HEK293 (cell line): ENCODE data around the gene GGA3.

Source experiments
- AEBP2 ChIP-seq: fragments of 450-650 bp; formaldehyde crosslinking; IDR thresholded peaks from 2 replicates; pipeline ENCODE4 v1.5.1; 2016; ENCODE audit warnings: missing biosample characterization, missing genetic modification characterization, borderline replicate concordance
- GLI4 ChIP-seq: fragments of 450-650 bp; formaldehyde crosslinking; IDR thresholded peaks from 2 replicates; pipeline ENCODE4 v1.5.1; 2016; ENCODE audit warnings: missing biosample characterization, missing genetic modification characterization
- GLIS2 ChIP-seq: fragments of 450-650 bp; formaldehyde crosslinking; IDR thresholded peaks from 2 replicates; pipeline ENCODE4 v1.5.1; 2016; ENCODE audit warnings: missing biosample characterization, missing genetic modification characterization
- KLF1 ChIP-seq: fragments of 450-650 bp; formaldehyde crosslinking; IDR thresholded peaks from 2 replicates; pipeline ENCODE4 v1.5.1; 2016; ENCODE audit warnings: missing biosample characterization, missing genetic modification characterization
- KLF10 ChIP-seq: fragments of 450-650 bp; IDR thresholded peaks from 2 replicates; pipeline ENCODE4 v1.5.1; 2018; ENCODE audit warnings: missing biosample characterization, mild to moderate bottlenecking, missing genetic modification characterization
- KLF9 ChIP-seq: fragments of 450-650 bp; formaldehyde crosslinking; IDR thresholded peaks from 2 replicates; pipeline ENCODE4 v1.5.1; 2016; ENCODE audit warnings: missing biosample characterization, missing genetic modification characterization, low read depth
- MZF1 ChIP-seq: fragments of 450-650 bp; formaldehyde crosslinking; IDR thresholded peaks from 2 replicates; pipeline ENCODE4 v1.5.1; 2017; ENCODE audit warnings: missing biosample characterization, missing genetic modification characterization, borderline replicate concordance
- SALL2 ChIP-seq: fragments of 450-650 bp; formaldehyde crosslinking; IDR thresholded peaks from 2 replicates; pipeline ENCODE4 v1.5.0; 2017; ENCODE audit warnings: missing biosample characterization, mild to moderate bottlenecking, missing genetic modification characterization, borderline replicate concordance
- SCRT2 ChIP-seq: fragments of 450-650 bp; formaldehyde crosslinking; IDR thresholded peaks from 2 replicates; pipeline ENCODE4 v1.5.1; 2016; ENCODE audit warnings: missing biosample characterization, missing genetic modification characterization
- TRIM28 ChIP-seq: IDR thresholded peaks from 2 replicates; pipeline ENCODE4 v1.6.1; 2011; ENCODE audit warnings: low read length, control low read depth, borderline replicate concordance
- YY2 ChIP-seq: fragments of 450-650 bp; formaldehyde crosslinking; IDR thresholded peaks from 2 replicates; pipeline ENCODE4 v1.5.1; 2016; ENCODE audit warnings: missing biosample characterization, missing genetic modification characterization
- ZBTB21 ChIP-seq: fragments of 450-650 bp; formaldehyde crosslinking; IDR thresholded peaks from 2 replicates; pipeline ENCODE4 v1.5.1; 2017; ENCODE audit warnings: missing biosample characterization, missing genetic modification characterization
- ZBTB26 ChIP-seq: fragments of 450-650 bp; formaldehyde crosslinking; optimal IDR thresholded peaks from 2 replicates; pipeline ENCODE3; 2016; ENCODE audit warnings: missing biosample characterization, mild to moderate bottlenecking, missing genetic modification characterization
- ZBTB49 ChIP-seq: fragments of 450-650 bp; formaldehyde crosslinking; IDR thresholded peaks from 2 replicates; pipeline ENCODE4 v1.5.1; 2016; ENCODE audit warnings: missing biosample characterization, missing genetic modification characterization, low read depth
- ZBTB8A ChIP-seq: fragments of 450-650 bp; formaldehyde crosslinking; IDR thresholded peaks from 2 replicates; pipeline ENCODE4 v1.5.1; 2016; ENCODE audit warnings: missing biosample characterization, missing genetic modification characterization
- ZFP3 ChIP-seq: fragments of 450-650 bp; formaldehyde crosslinking; IDR thresholded peaks from 2 replicates; pipeline ENCODE4 v1.5.1; 2016; ENCODE audit warnings: low read depth, missing biosample characterization, missing genetic modification characterization
- ZFP37 ChIP-seq: fragments of 450-650 bp; formaldehyde crosslinking; IDR thresholded peaks from 2 replicates; pipeline ENCODE4 v1.5.1; 2016; ENCODE audit warnings: missing biosample characterization, missing genetic modification characterization
- ZNF239 ChIP-seq: fragments of 450-650 bp; formaldehyde crosslinking; IDR thresholded peaks from 2 replicates; pipeline ENCODE4 v1.5.1; 2016; ENCODE audit warnings: missing biosample characterization, missing genetic modification characterization
- ZNF26 ChIP-seq: fragments of 450-650 bp; formaldehyde crosslinking; IDR thresholded peaks from 2 replicates; pipeline ENCODE4 v1.5.1; 2016; ENCODE audit warnings: missing biosample characterization, missing genetic modification characterization
- ZNF324 ChIP-seq: fragments of 450-650 bp; formaldehyde crosslinking; IDR thresholded peaks from 2 replicates; pipeline ENCODE4 v1.5.1; 2016; ENCODE audit warnings: missing biosample characterization, missing genetic modification characterization
- ZNF354C ChIP-seq: fragments of 450-650 bp; formaldehyde crosslinking; IDR thresholded peaks from 2 replicates; pipeline ENCODE4 v1.5.1; 2016; ENCODE audit warnings: missing biosample characterization, missing genetic modification characterization, low read depth, borderline replicate concordance
- ZNF366 ChIP-seq: fragments of 450-650 bp; formaldehyde crosslinking; conservative IDR thresholded peaks from 2 replicates; pipeline ENCODE4 v1.5.1; 2016; ENCODE audit warnings: missing biosample characterization, missing genetic modification characterization
- ZNF433 ChIP-seq: fragments of 450-650 bp; formaldehyde crosslinking; IDR thresholded peaks from 2 replicates; pipeline ENCODE4 v1.5.1; 2016; ENCODE audit warnings: missing biosample characterization, missing genetic modification characterization, low read depth
- ZNF510 ChIP-seq: fragments of 450-650 bp; formaldehyde crosslinking; IDR thresholded peaks from 2 replicates; pipeline ENCODE4 v1.5.1; 2018; ENCODE audit warnings: mild to moderate bottlenecking, missing genetic modification characterization, missing biosample characterization; ENCODE audit not compliant: insufficient replicate concordance
- ZNF624 ChIP-seq: fragments of 450-650 bp; formaldehyde crosslinking; IDR thresholded peaks from 2 replicates; pipeline ENCODE4 v1.5.1; 2017; ENCODE audit warnings: missing biosample characterization, missing genetic modification characterization
- ZNF629 ChIP-seq: fragments of 450-650 bp; formaldehyde crosslinking; IDR thresholded peaks from 2 replicates; pipeline ENCODE4 v1.5.1; 2017; ENCODE audit warnings: missing biosample characterization, missing genetic modification characterization
- ZNF692 ChIP-seq: fragments of 450-650 bp; formaldehyde crosslinking; IDR thresholded peaks from 2 replicates; pipeline ENCODE4 v1.5.1; 2016; ENCODE audit warnings: missing biosample characterization, missing genetic modification characterization
- ZNF843 ChIP-seq: fragments of 450-650 bp; formaldehyde crosslinking; IDR thresholded peaks from 2 replicates; pipeline ENCODE4 v1.5.1; 2016; ENCODE audit warnings: missing biosample characterization, missing genetic modification characterization
- ZSCAN4 ChIP-seq: fragments of 450-650 bp; formaldehyde crosslinking; IDR thresholded peaks from 2 replicates; pipeline ENCODE4 v1.5.1; 2017; ENCODE audit warnings: missing biosample characterization, missing genetic modification characterization
- ZXDB ChIP-seq: fragments of 450-650 bp; formaldehyde crosslinking; IDR thresholded peaks from 2 replicates; pipeline ENCODE4 v1.5.1; 2016; ENCODE audit warnings: missing biosample characterization, missing genetic modification characterization

The GGA3 gene

GRCh38 chr17:75270218-75270965 lies 9.0 kb upstream of the GGA3 start (continued):
- TF ChIP-seq ZNF692 (peak; percentile 46; the same call in 1 of the 2 replicates), ZNF239 (tag by site-specific recombination) (no peak), ZFP37 (peak; percentile 70; the same call in 1 of the 2 replicates), SALL2 (no peak), ZNF26 (no peak), ZNF354C (tag by site-specific recombination) (no peak), ZBTB21 (tag by site-specific recombination) (peak; percentile 30; the same call in 1 of the 2 replicates), KLF9 (tag by site-specific recombination) (peak; percentile 65; the same call in 1 of the 2 replicates), ZNF510 (tag by site-specific recombination) (no peak), GLI4 (tag by site-specific recombination) (no peak), ZNF366 (tag by site-specific recombination) (no peak), AEBP2 (tag by site-specific recombination) (no peak), ZNF843 (tag by site-specific recombination) (peak; percentile 41; the same call in 1 of the 2 replicates), ZXDB (tag by site-specific recombination) (peak; percentile 80), MZF1 (no peak), ZNF324 (tag by site-specific recombination) (peak; percentile 69; the same call in 1 of the 2 replicates), ZBTB26 (tag by site-specific recombination) (peak; percentile 55), ZNF624 (tag by site-specific recombination) (no peak), SCRT2 (tag by site-specific recombination) (peak; percentile 95), KLF10 (peak; percentile 15; the same call in 1 of the 2 replicates), ZNF629 (tag by site-specific recombination) (peak; percentile 36), ZFP3 (tag by site-specific recombination) (no peak), ZSCAN4 (tag by site-specific recombination) (no peak), ZBTB8A (tag by site-specific recombination) (peak; percentile 80), ZBTB49 (tag by site-specific recombination) (no peak), KLF1 (tag by site-specific recombination) (peak; percentile 32), TRIM28 (no peak), YY2 (tag by site-specific recombination) (no peak), ZNF433 (no peak), GLIS2 (tag by site-specific recombination) (peak; percentile 94)
